Measurements from ENCODE around the gene SSTR3.
"Not testable (repeated sequence)": the region's sequence is repeated elsewhere in the genome, so short reads cannot be mapped to it uniquely, and the experiment has no call there.

Gene SSTR3

GRCh38 chr22:37234736-37235711 is 22.7 kb upstream of the SSTR3 start:
- Histone ChIP-seq H3K9me3 (no peaks in the 10 kb centered on the region), H3K27ac (peak overlapping the region; percentile 12), H3K36me3 (peaks cover 90% of the 10 kb centered on the region), H3K27me3 (no peaks in the 10 kb centered on the region), H4K20me1 (peaks cover 97% of the 10 kb centered on the region), H3K4me1 (peaks cover 98% of the 10 kb centered on the region), H3K9ac (0 out of 2 replicates have a peak overlapping the region, but pooled peaks have one; percentile 14), H3K4me2 (peak overlapping the region; percentile 95), H3K4me3 (no peak overlapping the region)
- TF ChIP-seq Cebpa-rat (IDR thresholded peaks at IDR 0.05): no peak

GRCh38 chr22:37233751-37234631 is 21.7 kb upstream of the SSTR3 start:
- no peak for TF ChIP-seq Cebpa-rat (IDR thresholded peaks at IDR 0.05)
- Histone ChIP-seq H3K4me2 (peak overlapping the region; percentile 95), H3K9ac (0 out of 2 replicates have a peak overlapping the region, but pooled peaks have one; percentile 7), H4K20me1 (peaks cover 96% of the 10 kb centered on the region), H3K27me3 (no peaks in the 10 kb centered on the region), H3K27ac (peak overlapping the region; percentile 12), H3K4me3 (no peak overlapping the region), H3K36me3 (peaks cover 80% of the 10 kb centered on the region), H3K4me1 (peaks cover 98% of the 10 kb centered on the region), H3K9me3 (no peaks in the 10 kb centered on the region)

DNA sequence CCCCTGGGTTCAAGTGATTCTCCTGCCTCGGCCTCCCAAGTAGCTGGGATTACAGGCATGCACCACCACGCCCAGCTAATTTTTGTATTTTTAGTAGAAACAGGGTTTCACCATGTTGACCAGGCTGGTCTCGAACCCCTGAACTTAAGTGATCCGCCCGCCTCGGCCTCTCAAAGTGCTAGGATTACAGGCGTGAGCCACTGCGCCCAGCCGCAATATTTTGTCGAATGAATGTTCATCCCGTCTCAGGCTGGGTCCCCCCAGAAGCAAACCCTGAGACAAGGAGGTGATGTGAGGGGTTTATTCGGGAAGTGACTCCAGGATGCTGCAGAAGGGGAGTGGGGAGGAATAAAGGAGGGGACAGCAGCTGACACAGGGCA is 21.1 kb upstream of the SSTR3 start:
- peaks cover 74% of the 10 kb centered on the region for H3K36me3 ChIP-seq
- peak overlapping the region; percentile 12; the same call in 1 of the 2 replicates for H3K27ac ChIP-seq

DNA sequence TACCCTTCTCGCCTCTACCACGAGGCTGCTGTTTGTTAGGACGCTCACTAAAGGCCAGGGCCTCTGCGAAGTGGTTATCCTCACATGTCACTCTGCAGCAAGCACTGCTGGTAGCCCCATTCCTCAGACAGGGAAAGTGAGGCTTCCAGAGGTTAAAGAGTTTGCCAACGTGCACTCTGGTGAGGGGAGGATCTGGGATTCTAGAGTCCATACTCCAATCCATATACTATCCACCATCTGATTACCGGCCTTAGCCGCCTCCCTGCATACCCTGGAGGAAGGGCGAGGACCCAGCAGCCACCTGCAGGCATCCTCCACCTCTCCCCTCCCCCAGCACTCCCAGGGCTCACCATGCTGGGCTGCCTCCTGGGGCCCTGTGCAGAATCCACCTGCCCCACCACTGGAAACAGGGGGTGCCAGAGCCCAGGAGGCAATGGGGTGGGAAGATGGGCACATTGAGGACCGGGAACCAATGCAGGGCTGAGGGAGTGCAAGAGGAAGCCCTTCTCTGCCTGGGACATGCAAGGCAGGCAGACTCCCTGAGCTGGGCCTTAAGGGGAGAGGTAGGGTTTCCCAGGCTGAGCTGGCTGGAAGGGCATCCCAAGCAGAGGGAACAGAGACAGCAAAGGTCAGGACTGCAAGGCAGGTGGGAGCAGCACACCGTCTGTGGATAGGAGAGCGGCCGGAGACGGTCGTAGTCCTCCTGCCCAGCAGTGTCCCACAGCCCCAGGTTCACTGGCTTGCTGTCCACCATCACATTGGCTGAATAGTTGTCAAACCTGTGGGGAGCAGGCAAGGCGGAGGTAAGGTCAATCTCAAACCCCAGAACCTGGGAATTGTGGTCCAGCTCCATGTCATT is 20.1 kb upstream of the SSTR3 start:
- H3K27ac ChIP-seq: peak overlapping the region; percentile 21
- H3K9me3 ChIP-seq: no peaks in the 10 kb centered on the region
- peaks cover 95% of the 10 kb centered on the region for H4K20me1 ChIP-seq
- H3K36me3 ChIP-seq: peaks cover 70% of the 10 kb centered on the region
- no peak for TF ChIP-seq Cebpa-rat (IDR thresholded peaks at IDR 0.05)
- peak overlapping the region; percentile 12; the same call in 1 of the 2 replicates for H3K4me3 ChIP-seq
- H3K4me2 ChIP-seq: peak overlapping the region; percentile 95
- H3K27me3 ChIP-seq: no peaks in the 10 kb centered on the region
- H3K4me1 ChIP-seq: peaks cover 97% of the 10 kb centered on the region
- 0 out of 2 replicates have a peak overlapping the region, but pooled peaks have one; percentile 26 for H3K9ac ChIP-seq

More for the DNA sequence above, 21.1 kb upstream of the SSTR3 start:
- Histone ChIP-seq H4K20me1 (peaks cover 96% of the 10 kb centered on the region), H3K4me2 (peak overlapping the region; percentile 95), H3K9ac (0 out of 2 replicates have a peak overlapping the region, but pooled peaks have one; percentile 7), H3K4me1 (peaks cover 98% of the 10 kb centered on the region)
- not testable (repeated sequence) for H3K4me3 ChIP-seq, H3K9me3 ChIP-seq, H3K27me3 ChIP-seq

GRCh38 chr22:37231406-37232139 is 19.3 kb upstream of the SSTR3 start:
- H3K9me3 ChIP-seq: no peaks in the 10 kb centered on the region
- H3K4me3 ChIP-seq: no peak overlapping the region
- TF ChIP-seq Cebpa-rat (IDR thresholded peaks at IDR 0.05): no peak
- peak overlapping the region; percentile 95 for H3K4me2 ChIP-seq
- no peak overlapping the region for H3K9ac ChIP-seq
- peaks cover 91% of the 10 kb centered on the region for H4K20me1 ChIP-seq
- peaks cover 67% of the 10 kb centered on the region for H3K36me3 ChIP-seq
- H3K27ac ChIP-seq: no peak overlapping the region
- no peaks in the 10 kb centered on the region for H3K27me3 ChIP-seq
- H3K4me1 ChIP-seq: peaks cover 92% of the 10 kb centered on the region

GRCh38 chr22:37230673-37231405 is 18.6 kb upstream of the SSTR3 start:
- Histone ChIP-seq H4K20me1 (peaks cover 91% of the 10 kb centered on the region), H3K9me3 (no peaks in the 10 kb centered on the region), H3K4me2 (peak overlapping the region; percentile 95), H3K9ac (no peak overlapping the region), H3K36me3 (peaks cover 67% of the 10 kb centered on the region), H3K4me1 (peaks cover 92% of the 10 kb centered on the region), H3K4me3 (no peak overlapping the region), H3K27me3 (no peaks in the 10 kb centered on the region), H3K27ac (peak overlapping the region; percentile 72)
- TF ChIP-seq Cebpa-rat (IDR thresholded peaks at IDR 0.05): no peak

DNA sequence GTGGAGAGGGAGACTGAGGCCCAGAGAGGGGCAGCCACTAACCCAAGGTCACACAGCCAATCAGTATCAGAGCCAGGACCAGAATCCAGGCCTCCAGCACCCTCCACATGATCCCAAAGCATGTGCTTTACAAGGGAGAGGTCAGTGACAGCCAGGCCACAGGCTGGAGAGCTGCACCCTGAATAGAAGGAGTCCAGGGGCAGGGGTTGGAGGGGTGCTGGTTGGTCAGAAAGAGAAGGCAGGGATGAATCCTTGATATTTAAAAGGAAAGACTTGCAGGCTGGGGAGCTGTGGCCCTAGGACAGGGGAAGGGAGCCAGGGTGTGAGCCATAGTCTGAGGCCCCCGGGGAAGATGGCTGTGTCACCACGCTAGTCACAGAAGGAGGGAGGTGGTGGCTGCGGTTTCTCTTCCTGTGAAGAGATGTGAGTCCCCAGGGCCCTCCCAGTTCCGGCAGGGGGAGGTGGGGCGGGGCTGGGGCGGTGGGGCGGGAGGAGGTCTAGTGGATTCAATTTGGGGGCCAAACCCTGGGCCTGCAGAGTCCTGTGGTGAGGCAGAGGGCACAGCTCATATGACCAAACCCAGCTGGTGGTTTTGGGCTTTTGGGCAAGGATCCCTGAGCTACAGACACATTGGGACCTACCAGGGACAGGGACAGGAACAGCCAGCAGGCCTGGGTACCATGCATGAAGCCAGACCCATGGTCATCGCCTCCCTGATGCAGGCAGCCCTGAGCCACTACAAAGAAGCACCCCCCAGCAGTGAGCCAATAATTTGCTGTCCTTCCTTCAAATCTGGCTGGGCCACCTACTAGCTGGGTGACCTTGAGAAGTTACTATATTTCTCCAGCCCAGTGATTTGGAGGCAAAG is 17.8 kb upstream of the SSTR3 start:
- Histone ChIP-seq H3K9me3 (no peaks in the 10 kb centered on the region), H4K20me1 (peaks cover 91% of the 10 kb centered on the region), H3K4me3 (peak overlapping the region; percentile 36), H3K36me3 (peaks cover 67% of the 10 kb centered on the region), H3K27ac (peak overlapping the region; percentile 73), H3K9ac (peak overlapping the region; percentile 58), H3K27me3 (no peaks in the 10 kb centered on the region), H3K4me1 (peaks cover 88% of the 10 kb centered on the region), H3K4me2 (peak overlapping the region; percentile 95)
- TF ChIP-seq Cebpa-rat (IDR thresholded peaks at IDR 0.05): no peak
